ENCODE data around the gene PGAM5.

The PGAM5 gene

GRCh38 chr12:132727091-132727794 lies 16.6 kb downstream of the PGAM5 start:
- TF ChIP-seq, protein P1, sequence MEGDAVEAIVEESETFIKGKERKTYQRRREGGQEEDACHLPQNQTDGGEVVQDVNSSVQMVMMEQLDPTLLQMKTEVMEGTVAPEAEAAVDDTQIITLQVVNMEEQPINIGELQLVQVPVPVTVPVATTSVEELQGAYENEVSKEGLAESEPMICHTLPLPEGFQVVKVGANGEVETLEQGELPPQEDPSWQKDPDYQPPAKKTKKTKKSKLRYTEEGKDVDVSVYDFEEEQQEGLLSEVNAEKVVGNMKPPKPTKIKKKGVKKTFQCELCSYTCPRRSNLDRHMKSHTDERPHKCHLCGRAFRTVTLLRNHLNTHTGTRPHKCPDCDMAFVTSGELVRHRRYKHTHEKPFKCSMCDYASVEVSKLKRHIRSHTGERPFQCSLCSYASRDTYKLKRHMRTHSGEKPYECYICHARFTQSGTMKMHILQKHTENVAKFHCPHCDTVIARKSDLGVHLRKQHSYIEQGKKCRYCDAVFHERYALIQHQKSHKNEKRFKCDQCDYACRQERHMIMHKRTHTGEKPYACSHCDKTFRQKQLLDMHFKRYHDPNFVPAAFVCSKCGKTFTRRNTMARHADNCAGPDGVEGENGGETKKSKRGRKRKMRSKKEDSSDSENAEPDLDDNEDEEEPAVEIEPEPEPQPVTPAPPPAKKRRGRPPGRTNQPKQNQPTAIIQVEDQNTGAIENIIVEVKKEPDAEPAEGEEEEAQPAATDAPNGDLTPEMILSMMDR (IDR thresholded peaks at IDR 0.05; ENCODE audit: low read length): no peak
- no peak for TF ChIP-seq EZH2 (optimal IDR thresholded peaks at IDR 0.05; ENCODE audit: low read depth, low read length)
- TF ChIP-seq EZH2phosphoT487 (IDR thresholded peaks at IDR 0.05; ENCODE audit: low read length): no peak
- H3K9me3 ChIP-seq (replicated peaks; ENCODE audit: insufficient read depth, low read length): no peaks in the 10 kb centered on the region
- H3K9ac ChIP-seq (ENCODE audit: low read length): no peak overlapping the region
- H3K27ac ChIP-seq (ENCODE audit: low read length): no peak overlapping the region
- DNase-seq: no peak
- no peaks in the 10 kb centered on the region; the same call in 1 of the 2 replicates for H3K36me3 ChIP-seq (replicated peaks; ENCODE audit: insufficient read depth, low read length)
- H3F3A ChIP-seq (ENCODE audit: insufficient read depth, low read length): no peaks in the 10 kb centered on the region
- H4K20me1 ChIP-seq (ENCODE audit: insufficient read depth, low read length): no peaks in the 10 kb centered on the region
- no peak overlapping the region for H3K4me2 ChIP-seq (ENCODE audit: low read depth, low read length)
- H3K9me2 ChIP-seq (replicated peaks; ENCODE audit: insufficient read depth, low read length): no peaks in the 10 kb centered on the region
- H3K79me2 ChIP-seq (ENCODE audit: low read length): no peaks in the 10 kb centered on the region
- H3K27me3 ChIP-seq (replicated peaks; ENCODE audit: insufficient read depth, low read length): no peaks in the 10 kb centered on the region
- no peak overlapping the region for H2AFZ ChIP-seq (ENCODE audit: low read length)
- H3K4me1 ChIP-seq (ENCODE audit: low read length): no peaks in the 10 kb centered on the region
- H3K4me3 ChIP-seq (ENCODE audit: low read length): no peak overlapping the region

DNA sequence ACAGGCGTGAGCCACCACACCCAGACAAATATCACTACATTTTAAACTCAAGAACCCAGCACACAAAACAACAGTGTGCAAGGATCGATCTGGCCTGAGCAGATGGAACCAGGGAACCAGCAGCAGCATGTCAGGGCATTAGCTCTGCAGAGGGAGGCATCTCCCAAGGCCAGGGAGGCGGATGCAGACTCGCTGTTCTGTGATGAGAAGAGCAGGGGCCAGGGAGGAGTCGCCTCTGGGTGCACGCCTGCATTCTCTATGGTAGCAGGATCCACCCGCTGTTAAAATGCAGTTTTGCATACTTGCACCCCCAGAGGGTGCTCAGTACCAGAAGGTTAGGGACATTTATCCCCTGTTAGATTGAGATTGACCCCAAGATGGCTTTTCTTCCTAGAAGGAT lies 17.9 kb downstream of the PGAM5 start:
- H4K20me1 ChIP-seq (ENCODE audit: insufficient read depth, low read length): no peaks in the 10 kb centered on the region
- H3F3A ChIP-seq (ENCODE audit: insufficient read depth, low read length): no peaks in the 10 kb centered on the region
- H3K27ac ChIP-seq (ENCODE audit: low read length): no peak overlapping the region
- no peak overlapping the region for H2AFZ ChIP-seq (ENCODE audit: low read length)
- H3K9me3 ChIP-seq (replicated peaks; ENCODE audit: insufficient read depth, low read length): no peaks in the 10 kb centered on the region
- no peaks in the 10 kb centered on the region for H3K4me1 ChIP-seq (ENCODE audit: low read length)
- DNase-seq: no peak
- H3K79me2 ChIP-seq (ENCODE audit: low read length): no peaks in the 10 kb centered on the region
- TF ChIP-seq, protein P1 (IDR thresholded peaks at IDR 0.05; ENCODE audit: low read length): no peak
- no peak for TF ChIP-seq EZH2phosphoT487 (IDR thresholded peaks at IDR 0.05; ENCODE audit: low read length)
- no peak for TF ChIP-seq EZH2 (optimal IDR thresholded peaks at IDR 0.05; ENCODE audit: low read depth, low read length)
- H3K9ac ChIP-seq (ENCODE audit: low read length): no peak overlapping the region
- no peaks in the 10 kb centered on the region for H3K9me2 ChIP-seq (replicated peaks; ENCODE audit: insufficient read depth, low read length)
- H3K36me3 ChIP-seq (replicated peaks; ENCODE audit: insufficient read depth, low read length): no peaks in the 10 kb centered on the region; the same call in 1 of the 2 replicates
- H3K4me3 ChIP-seq (ENCODE audit: low read length): no peak overlapping the region
- H3K27me3 ChIP-seq (replicated peaks; ENCODE audit: insufficient read depth, low read length): no peaks in the 10 kb centered on the region
- H3K4me2 ChIP-seq (ENCODE audit: low read depth, low read length): no peak overlapping the region

DNA sequence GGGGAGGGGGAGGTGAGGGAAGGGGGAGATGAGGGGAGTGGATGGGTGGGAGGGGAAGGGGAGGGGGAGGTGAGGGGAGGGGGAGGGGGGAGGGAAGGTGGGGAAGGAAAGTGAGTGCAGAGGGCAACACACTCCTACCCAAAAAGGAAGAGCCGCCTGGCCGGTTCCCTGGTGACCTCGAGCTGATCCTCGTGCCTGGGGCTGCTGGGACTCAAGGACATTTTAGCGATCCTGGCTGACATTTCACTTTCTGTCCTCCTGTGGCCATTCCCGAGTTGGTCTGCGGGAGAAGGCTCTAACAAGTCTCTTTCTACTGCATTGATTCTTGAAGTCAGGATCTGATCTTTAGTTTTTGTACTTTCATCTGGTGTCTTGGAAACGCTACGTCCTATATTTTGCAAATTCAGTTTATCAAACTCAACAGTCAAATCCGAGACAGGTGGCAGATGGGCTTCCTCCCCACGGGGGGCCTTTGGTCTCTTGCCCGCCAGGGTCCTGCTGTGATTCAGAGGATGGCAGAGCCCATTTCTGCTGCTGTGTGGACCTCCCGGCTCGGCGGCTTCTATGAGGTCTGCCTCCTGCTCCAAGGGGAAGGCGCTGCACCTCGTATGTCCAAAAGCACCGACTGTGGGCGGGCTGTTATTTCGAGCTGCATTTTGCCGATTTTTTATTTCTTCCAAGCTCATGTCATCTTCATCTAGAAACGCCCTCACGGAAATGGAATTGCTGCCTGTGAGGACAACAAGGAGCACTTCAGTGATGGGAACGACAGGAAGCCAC lies 19.1 kb downstream of the PGAM5 start:
- Histone ChIP-seq H3K4me3 (ENCODE audit: low read length) (no peak overlapping the region), H3K9me2 (replicated peaks; ENCODE audit: insufficient read depth, low read length) (no peaks in the 10 kb centered on the region), H3F3A (ENCODE audit: insufficient read depth, low read length) (no peaks in the 10 kb centered on the region), H3K27me3 (replicated peaks; ENCODE audit: insufficient read depth, low read length) (no peaks in the 10 kb centered on the region), H3K27ac (ENCODE audit: low read length) (no peak overlapping the region), H3K9me3 (replicated peaks; ENCODE audit: insufficient read depth, low read length) (no peaks in the 10 kb centered on the region), H3K9ac (ENCODE audit: low read length) (no peak overlapping the region), H3K4me2 (ENCODE audit: low read depth, low read length) (no peak overlapping the region), H4K20me1 (ENCODE audit: insufficient read depth, low read length) (no peaks in the 10 kb centered on the region), H3K4me1 (ENCODE audit: low read length) (no peaks in the 10 kb centered on the region), H3K79me2 (ENCODE audit: low read length) (no peaks in the 10 kb centered on the region), H3K36me3 (replicated peaks; ENCODE audit: insufficient read depth, low read length) (no peaks in the 10 kb centered on the region; the same call in 1 of the 2 replicates), H2AFZ (ENCODE audit: low read length) (no peak overlapping the region)
- no peak for DNase-seq
- TF ChIP-seq EZH2 (optimal IDR thresholded peaks at IDR 0.05; ENCODE audit: low read depth, low read length) (no peak), EZH2phosphoT487 (IDR thresholded peaks at IDR 0.05; ENCODE audit: low read length) (no peak)
- TF ChIP-seq, protein P1 (IDR thresholded peaks at IDR 0.05; ENCODE audit: low read length): no peak

Measured in MM.1S (cell line).